ENCODE results near the gene NUP43.

NUP43 gene

GRCh38 chr6:149777624-149778023, 31.3 kb upstream of the NUP43 start:
- H3K18ac ChIP-seq (ENCODE audit: low read length), result no peak overlapping the region
- no peak for DNase-seq
- H3K79me1 ChIP-seq (ENCODE audit: low read length), result peaks cover 2% of the 10 kb centered on the region
- H3K4ac ChIP-seq (ENCODE audit: low read depth, low read length), result no peak overlapping the region
- no peak overlapping the region for H2BK5ac ChIP-seq (ENCODE audit: low read length)
- H2BK15ac ChIP-seq (replicated peaks; ENCODE audit: low read depth), result no peak overlapping the region
- peaks cover 2% of the 10 kb centered on the region for H3K36me3 ChIP-seq (ENCODE audit: control insufficient read depth, insufficient read depth, low read length)
- H3K4me1 ChIP-seq (ENCODE audit: control insufficient read depth, low read depth, low read length), result no peaks in the 10 kb centered on the region
- H4K8ac ChIP-seq (ENCODE audit: low read depth, low read length), result no peak overlapping the region
- no peak overlapping the region for H3K27ac ChIP-seq (ENCODE audit: low read depth, low read length)
- H3K4me3 ChIP-seq (ENCODE audit: low read length), result no peak overlapping the region
- no peak overlapping the region for H4K5ac ChIP-seq (ENCODE audit: low read length)
- no peak overlapping the region for H3K56ac ChIP-seq (ENCODE audit: low read length)
- no peak overlapping the region for H3K23ac ChIP-seq (ENCODE audit: low read length)
- no peak overlapping the region for H3K4me2 ChIP-seq (ENCODE audit: low read length)
- H3K79me2 ChIP-seq (ENCODE audit: control insufficient read depth, insufficient read depth, low read length), result no peaks in the 10 kb centered on the region
- no peaks in the 10 kb centered on the region for H3K27me3 ChIP-seq (ENCODE audit: insufficient read depth, low read length, poor library complexity)
- H3K9ac ChIP-seq (ENCODE audit: low read length), result no peak overlapping the region
- no peak overlapping the region for H2BK120ac ChIP-seq (ENCODE audit: low read depth, low read length)
- WGBS (ENCODE audit: extremely low coverage, insufficient coverage, low lambda C conversion rate), result no CpG with 5 or more reads among the region's 1 CpG
- no peak overlapping the region for H2AK5ac ChIP-seq (ENCODE audit: low read length)

GRCh38 chr6:149771925-149772324, 25.6 kb upstream of the NUP43 start:
- Histone ChIP-seq H3K56ac (ENCODE audit: low read length) (no peak overlapping the region), H3K4me2 (ENCODE audit: low read length) (no peak overlapping the region), H3K9ac (ENCODE audit: low read length) (no peak overlapping the region), H3K4ac (ENCODE audit: low read depth, low read length) (no peak overlapping the region), H3K79me1 (ENCODE audit: low read length) (no peaks in the 10 kb centered on the region), H2BK120ac (ENCODE audit: low read depth, low read length) (no peak overlapping the region), H4K5ac (ENCODE audit: low read length) (no peak overlapping the region), H3K27me3 (ENCODE audit: insufficient read depth, low read length, poor library complexity) (no peaks in the 10 kb centered on the region), H2AK5ac (ENCODE audit: low read length) (no peak overlapping the region), H3K4me1 (ENCODE audit: control insufficient read depth, low read depth, low read length) (no peaks in the 10 kb centered on the region), H3K18ac (ENCODE audit: low read length) (no peak overlapping the region), H3K27ac (ENCODE audit: low read depth, low read length) (no peak overlapping the region), H3K36me3 (ENCODE audit: control insufficient read depth, insufficient read depth, low read length) (no peaks in the 10 kb centered on the region), H3K79me2 (ENCODE audit: control insufficient read depth, insufficient read depth, low read length) (peaks cover 5% of the 10 kb centered on the region), H3K23ac (ENCODE audit: low read length) (no peak overlapping the region), H4K8ac (ENCODE audit: low read depth, low read length) (no peak overlapping the region), H2BK15ac (replicated peaks; ENCODE audit: low read depth) (no peak overlapping the region), H2BK5ac (ENCODE audit: low read length) (no peak overlapping the region), H3K4me3 (ENCODE audit: low read length) (no peak overlapping the region)
- no CpG with 5 or more reads among the region's 6 CpGs for WGBS (ENCODE audit: extremely low coverage, insufficient coverage, low lambda C conversion rate)
- no peak for DNase-seq

DNA sequence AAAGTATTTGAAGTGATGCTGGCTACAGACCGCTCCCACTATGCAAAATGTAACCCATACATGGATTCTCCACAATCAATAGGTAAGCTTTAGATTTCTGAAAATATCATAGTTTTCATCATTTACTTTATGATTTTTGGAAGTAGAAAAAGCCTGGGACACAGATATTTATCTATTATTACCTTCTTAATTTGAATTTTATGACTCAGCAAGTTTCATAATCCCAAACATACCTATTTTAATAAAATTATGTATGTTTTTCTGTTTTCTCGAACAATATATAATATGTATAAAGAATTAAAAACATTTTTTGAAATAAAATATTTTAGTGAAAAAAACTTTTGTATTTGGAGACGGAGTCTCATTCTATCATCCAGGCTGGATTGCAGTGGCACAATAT, 24.9 kb upstream of the NUP43 start:
- H3K4ac ChIP-seq (ENCODE audit: low read depth, low read length), result no peak overlapping the region
- H3K27me3 ChIP-seq (ENCODE audit: insufficient read depth, low read length, poor library complexity), result no peaks in the 10 kb centered on the region
- H2BK120ac ChIP-seq (ENCODE audit: low read depth, low read length), result no peak overlapping the region
- H3K79me2 ChIP-seq (ENCODE audit: control insufficient read depth, insufficient read depth, low read length), result peaks cover 9% of the 10 kb centered on the region
- WGBS (ENCODE audit: extremely low coverage, insufficient coverage, low lambda C conversion rate), result no CpG with 5 or more reads among the region's 3 CpGs
- no peaks in the 10 kb centered on the region for H3K4me1 ChIP-seq (ENCODE audit: control insufficient read depth, low read depth, low read length)
- no peak overlapping the region for H2BK5ac ChIP-seq (ENCODE audit: low read length)
- no peak overlapping the region for H3K27ac ChIP-seq (ENCODE audit: low read depth, low read length)
- no peak overlapping the region for H2BK15ac ChIP-seq (replicated peaks; ENCODE audit: low read depth)
- no peaks in the 10 kb centered on the region for H3K79me1 ChIP-seq (ENCODE audit: low read length)
- no peak overlapping the region for H4K5ac ChIP-seq (ENCODE audit: low read length)
- H2AK5ac ChIP-seq (ENCODE audit: low read length), result no peak overlapping the region
- H3K56ac ChIP-seq (ENCODE audit: low read length), result no peak overlapping the region
- no peak overlapping the region for H4K8ac ChIP-seq (ENCODE audit: low read depth, low read length)
- no peak overlapping the region for H3K23ac ChIP-seq (ENCODE audit: low read length)
- H3K18ac ChIP-seq (ENCODE audit: low read length), result no peak overlapping the region
- H3K4me2 ChIP-seq (ENCODE audit: low read length), result no peak overlapping the region
- H3K9ac ChIP-seq (ENCODE audit: low read length), result no peak overlapping the region
- no peaks in the 10 kb centered on the region for H3K36me3 ChIP-seq (ENCODE audit: control insufficient read depth, insufficient read depth, low read length)
- H3K4me3 ChIP-seq (ENCODE audit: low read length), result no peak overlapping the region
- DNase-seq, result no peak

DNA sequence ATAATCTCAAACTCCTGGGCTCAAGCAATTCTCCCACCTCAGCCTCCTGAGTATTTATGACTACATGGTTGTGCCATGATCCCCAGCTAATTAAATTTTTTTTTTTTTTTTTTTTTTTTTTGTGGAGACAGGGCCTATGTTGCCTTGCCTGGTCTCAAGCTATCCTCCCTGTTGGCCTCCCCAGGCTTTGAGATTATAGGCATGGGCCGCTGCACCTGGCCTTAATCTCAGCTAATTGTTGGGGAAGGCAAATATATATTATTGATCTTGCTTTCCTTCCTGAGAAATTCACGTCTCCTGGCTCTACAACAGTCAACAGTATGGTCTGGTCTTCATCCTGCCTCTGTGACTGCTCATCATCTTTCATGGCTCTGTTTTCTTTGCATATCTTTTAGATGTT, 23.3 kb upstream of the NUP43 start:
- Histone ChIP-seq H3K27ac (ENCODE audit: low read depth, low read length) (no peak overlapping the region), H3K4me2 (ENCODE audit: low read length) (no peak overlapping the region), H3K56ac (ENCODE audit: low read length) (no peak overlapping the region), H3K9ac (ENCODE audit: low read length) (no peak overlapping the region), H2BK120ac (ENCODE audit: low read depth, low read length) (no peak overlapping the region), H3K79me1 (ENCODE audit: low read length) (no peaks in the 10 kb centered on the region), H3K36me3 (ENCODE audit: control insufficient read depth, insufficient read depth, low read length) (no peaks in the 10 kb centered on the region), H3K23ac (ENCODE audit: low read length) (no peak overlapping the region), H4K8ac (ENCODE audit: low read depth, low read length) (no peak overlapping the region), H3K4me1 (ENCODE audit: control insufficient read depth, low read depth, low read length) (no peaks in the 10 kb centered on the region), H4K5ac (ENCODE audit: low read length) (no peak overlapping the region), H2AK5ac (ENCODE audit: low read length) (no peak overlapping the region), H3K27me3 (ENCODE audit: insufficient read depth, low read length, poor library complexity) (no peaks in the 10 kb centered on the region), H3K4ac (ENCODE audit: low read depth, low read length) (no peak overlapping the region), H3K4me3 (ENCODE audit: low read length) (no peak overlapping the region), H2BK5ac (ENCODE audit: low read length) (no peak overlapping the region), H3K18ac (ENCODE audit: low read length) (no peak overlapping the region), H2BK15ac (replicated peaks; ENCODE audit: low read depth) (no peak overlapping the region), H3K79me2 (ENCODE audit: control insufficient read depth, insufficient read depth, low read length) (peaks cover 9% of the 10 kb centered on the region)
- WGBS (ENCODE audit: extremely low coverage, insufficient coverage, low lambda C conversion rate), result no CpG with 5 or more reads among the region's 2 CpGs
- no peak for DNase-seq

DNA sequence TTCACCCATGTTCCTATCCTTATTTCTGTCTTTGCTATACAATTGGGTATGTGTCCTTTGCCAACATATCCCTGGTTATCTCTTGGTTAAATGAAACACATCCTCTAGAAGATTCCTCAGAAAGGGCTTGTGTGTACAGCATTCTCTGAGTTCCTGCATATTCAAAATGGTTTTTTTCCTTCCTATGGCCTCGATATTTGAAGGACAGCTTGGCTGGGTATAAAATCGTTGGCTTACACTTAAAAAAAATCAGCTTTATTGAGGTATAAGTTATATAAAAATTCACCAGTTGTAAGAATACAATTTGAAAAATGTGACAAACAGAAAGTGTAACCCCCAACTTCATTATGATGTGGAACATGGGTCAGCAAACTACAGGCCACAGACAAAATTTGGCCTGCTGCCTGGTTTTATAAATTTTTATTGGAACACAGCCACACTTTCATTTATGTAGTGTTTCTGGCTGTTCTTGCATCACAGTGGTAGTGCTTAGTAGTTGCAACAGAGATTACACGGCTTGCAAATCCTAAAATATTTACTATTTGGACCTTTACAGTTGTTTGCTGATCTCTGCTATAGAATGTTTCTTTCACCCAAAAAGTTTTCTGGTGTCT, 19.9 kb upstream of the NUP43 start:
- DNase-seq, result no peak
- Histone ChIP-seq H3K23ac (ENCODE audit: low read length) (no peak overlapping the region), H3K18ac (ENCODE audit: low read length) (no peak overlapping the region), H3K79me2 (ENCODE audit: control insufficient read depth, insufficient read depth, low read length) (peaks cover 12% of the 10 kb centered on the region), H4K5ac (ENCODE audit: low read length) (no peak overlapping the region), H3K4me2 (ENCODE audit: low read length) (no peak overlapping the region), H2AK5ac (ENCODE audit: low read length) (no peak overlapping the region), H3K79me1 (ENCODE audit: low read length) (no peaks in the 10 kb centered on the region), H3K27ac (ENCODE audit: low read depth, low read length) (no peak overlapping the region), H2BK15ac (replicated peaks; ENCODE audit: low read depth) (no peak overlapping the region), H3K56ac (ENCODE audit: low read length) (no peak overlapping the region), H3K36me3 (ENCODE audit: control insufficient read depth, insufficient read depth, low read length) (no peaks in the 10 kb centered on the region), H3K4ac (ENCODE audit: low read depth, low read length) (no peak overlapping the region), H3K27me3 (ENCODE audit: insufficient read depth, low read length, poor library complexity) (no peaks in the 10 kb centered on the region), H3K4me3 (ENCODE audit: low read length) (no peak overlapping the region), H4K8ac (ENCODE audit: low read depth, low read length) (no peak overlapping the region), H2BK120ac (ENCODE audit: low read depth, low read length) (no peak overlapping the region), H3K4me1 (ENCODE audit: control insufficient read depth, low read depth, low read length) (no peaks in the 10 kb centered on the region), H3K9ac (ENCODE audit: low read length) (no peak overlapping the region), H2BK5ac (ENCODE audit: low read length) (no peak overlapping the region)
- WGBS (ENCODE audit: extremely low coverage, insufficient coverage, low lambda C conversion rate), result no CpG with 5 or more reads among the region's 3 CpGs

DNA sequence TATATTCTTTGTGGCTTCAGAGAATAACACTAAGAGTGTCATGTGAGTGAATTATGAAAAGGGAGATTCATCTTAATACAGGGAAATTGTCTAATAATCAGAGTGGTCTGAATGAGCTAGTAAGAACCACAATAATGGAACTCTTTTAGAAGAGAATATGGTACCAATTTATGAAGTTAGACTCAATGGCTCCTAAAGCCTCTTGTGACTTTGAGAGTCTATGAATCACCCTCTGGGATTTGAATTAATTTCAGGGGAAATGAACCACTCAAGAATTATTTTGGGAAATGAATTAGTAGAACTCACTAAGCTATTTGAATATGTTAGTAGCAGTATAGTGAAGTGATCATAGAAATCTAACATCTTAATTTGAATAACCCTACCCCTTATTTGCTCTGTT, 17.5 kb upstream of the NUP43 start:
- no peak overlapping the region for H2BK5ac ChIP-seq (ENCODE audit: low read length)
- no peak overlapping the region for H3K4ac ChIP-seq (ENCODE audit: low read depth, low read length)
- no peak overlapping the region for H4K5ac ChIP-seq (ENCODE audit: low read length)
- no peak overlapping the region for H4K8ac ChIP-seq (ENCODE audit: low read depth, low read length)
- DNase-seq, result no peak
- no peak overlapping the region for H2BK15ac ChIP-seq (replicated peaks; ENCODE audit: low read depth)
- no peak overlapping the region for H3K23ac ChIP-seq (ENCODE audit: low read length)
- H3K79me1 ChIP-seq (ENCODE audit: low read length), result peaks cover 5% of the 10 kb centered on the region
- H3K18ac ChIP-seq (ENCODE audit: low read length), result no peak overlapping the region
- H3K4me1 ChIP-seq (ENCODE audit: control insufficient read depth, low read depth, low read length), result no peaks in the 10 kb centered on the region
- H3K27ac ChIP-seq (ENCODE audit: low read depth, low read length), result no peak overlapping the region
- no peak overlapping the region for H3K4me3 ChIP-seq (ENCODE audit: low read length)
- H3K56ac ChIP-seq (ENCODE audit: low read length), result no peak overlapping the region
- H2AK5ac ChIP-seq (ENCODE audit: low read length), result no peak overlapping the region
- H3K4me2 ChIP-seq (ENCODE audit: low read length), result no peak overlapping the region
- H3K36me3 ChIP-seq (ENCODE audit: control insufficient read depth, insufficient read depth, low read length), result no peaks in the 10 kb centered on the region
- H2BK120ac ChIP-seq (ENCODE audit: low read depth, low read length), result no peak overlapping the region
- no peaks in the 10 kb centered on the region for H3K27me3 ChIP-seq (ENCODE audit: insufficient read depth, low read length, poor library complexity)
- H3K79me2 ChIP-seq (ENCODE audit: control insufficient read depth, insufficient read depth, low read length), result peaks cover 16% of the 10 kb centered on the region
- H3K9ac ChIP-seq (ENCODE audit: low read length), result no peak overlapping the region
